HepG2 (cell line): ENCODE measurements around the gene SCAMP3. TPM values are rescaled to one million over a fixed set of nuclear protein-coding genes. Genes with fewer than 3 reads are reported as not detected.

Experiments
- ARID4A ChIP-seq: sonication (generic); formaldehyde crosslinking; IDR thresholded peaks from 2 replicates; pipeline ENCODE4 v1.5.0; 2020; ENCODE audit warnings: mild to moderate bottlenecking, missing genetic modification reagents, borderline replicate concordance
- BCL3 ChIP-seq: sonication (generic); formaldehyde crosslinking; IDR thresholded peaks from 2 replicates; pipeline ENCODE4 v1.5.1; 2020; ENCODE audit warnings: mild to moderate bottlenecking, missing genetic modification reagents, moderate library complexity
- DZIP1 ChIP-seq: sonication (generic); formaldehyde crosslinking; IDR thresholded peaks from 2 replicates; pipeline ENCODE4 v1.5.0; 2020; ENCODE audit warnings: mild to moderate bottlenecking, missing genetic modification reagents
- HOMEZ ChIP-seq: IDR thresholded peaks from 2 replicates; pipeline ENCODE4 v1.6.1; 2016; ENCODE audit warnings: low read depth
- JUNB ChIP-seq: sonication (generic); formaldehyde crosslinking; IDR thresholded peaks from 2 replicates; pipeline ENCODE4 v1.8.0; 2022; ENCODE audit warnings: missing genetic modification reagents, mild to moderate bottlenecking, borderline replicate concordance
- MTERF4 ChIP-seq: sonication (generic); formaldehyde crosslinking; IDR thresholded peaks from 2 replicates; pipeline ENCODE4 v1.8.0; 2023; ENCODE audit warnings: mild to moderate bottlenecking, missing genetic modification reagents
- MYC ChIP-seq: sonication (generic); formaldehyde crosslinking; IDR thresholded peaks from 2 replicates; pipeline ENCODE4 v1.9.0; 2021; ENCODE audit warnings: missing genetic modification reagents, borderline replicate concordance
- ZFP36 ChIP-seq: fragments of 150-350 bp; IDR thresholded peaks from 2 replicates; pipeline ENCODE4 v1.6.1; 2018; ENCODE audit warnings: borderline replicate concordance, low read length, low read depth; ENCODE audit not compliant: partially characterized antibody
- ZFP37 ChIP-seq: sonication (generic); formaldehyde crosslinking; IDR thresholded peaks from 2 replicates; pipeline ENCODE4 v1.4.0; 2020; ENCODE audit warnings: missing genetic modification reagents, borderline replicate concordance
- ZMAT3 ChIP-seq: sonication (generic); formaldehyde crosslinking; conservative IDR thresholded peaks from 2 replicates; pipeline ENCODE4 v1.7.0; 2021; ENCODE audit warnings: missing genetic modification reagents
- ZNF441 ChIP-seq: sonication (generic); formaldehyde crosslinking; IDR thresholded peaks from 2 replicates; pipeline ENCODE4 v1.7.0; 2021; ENCODE audit warnings: missing genetic modification reagents, borderline replicate concordance
- ZXDC ChIP-seq: sonication (generic); formaldehyde crosslinking; IDR thresholded peaks from 2 replicates; pipeline ENCODE4 v1.5.0; 2020; ENCODE audit warnings: mild to moderate bottlenecking, missing genetic modification reagents
- polyA plus RNA-seq, 8 experiments: library from polyadenylated mRNA; depleted of rRNA in 3 of 8; stranded (reverse) in 7 of 8; unstranded in 1 of 8; fragments of >200 nt; fragmentation: Illumina TruSeq in 4 of 8; extraction: Trizol in 4 of 8; gene quantifications; 2 replicates each; pipeline versions ENCODE4 v1.2.1 to v1.2.3, GENCODE V29; 2011 to 2016; ENCODE audit warnings: low read depth in 4 of 8, missing spikeins in 1 of 8, mixed read lengths in 1 of 8; ENCODE audit not compliant: insufficient read depth in 1 of 8
- total RNA-seq, 5 experiments: library from RNA; depleted of rRNA; stranded (reverse); fragments of >200 nt; fragmentation: Illumina TruSeq; extraction: Trizol; gene quantifications; 2 replicates each; pipeline ENCODE4 v1.2.3, GENCODE V29; 2016; ENCODE audit warnings: low read depth in 1 of 5

SCAMP3 gene
- total and polyA plus RNA-seq, 2 of the 13 experiments (the other 11 are each of a cell fraction or from before 2014, with no cell fraction given): 46.8 to 83.3 TPM

- TF ChIP-seq JUNB: no peak
- TF ChIP-seq MTERF4 (CRISPR knock-in tag): peak; percentile 75; the same call in 1 of the 2 replicates
- no peak for TF ChIP-seq ZFP36
- TF ChIP-seq ARID4A (CRISPR knock-in tag): peak; percentile 78
- TF ChIP-seq MYC: peak; percentile 61; the same call in 1 of the 2 replicates
- 0 out of 2 replicates have a peak, but pooled peaks have one; percentile 53 for TF ChIP-seq ZMAT3 (CRISPR knock-in tag)
- TF ChIP-seq HOMEZ: 0 out of 2 replicates have a peak, but pooled peaks have one; percentile 19
- TF ChIP-seq DZIP1 (CRISPR knock-in tag): no peak
- peak; percentile 79 for TF ChIP-seq BCL3 (CRISPR knock-in tag)
- TF ChIP-seq ZFP37 (CRISPR knock-in tag): no peak
- TF ChIP-seq ZXDC (CRISPR knock-in tag): peak; percentile 86; the same call in 1 of the 2 replicates
- 0 out of 2 replicates have a peak, but pooled peaks have one; percentile 26 for TF ChIP-seq ZNF441 (CRISPR knock-in tag)
Measured at GRCh38 chr1:155277070-155277901, 15.1 kb upstream of the SCAMP3 start, which contains the start of gene HCN3 (continued).
